Activated naive CD8-positive, alpha-beta T cell treated with anti-CD3 and anti-CD28 coated beads, Interleukin-2, amount 50 U/mL, for 16 hours (primary cell): ENCODE data around the gene LCE6A.
A peak's percentile ranks its signal among the peaks of the same experiment; 100 is the strongest.

Experiments
- DNase-seq: peaks from one replicate; pipeline ENCODE4 v3.0.0-alpha.2; 2020; ENCODE audit warnings: low read depth, low spot score

Gene LCE6A, protein sequence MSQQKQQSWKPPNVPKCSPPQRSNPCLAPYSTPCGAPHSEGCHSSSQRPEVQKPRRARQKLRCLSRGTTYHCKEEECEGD

GRCh38 chr1:152842556-152842955, at the start of gene LCE6A:
Gene LCE6A (plus strand): TSS chr1:152842856. CDS start chr1:152843521, 665 bp downstream.
- no peak for DNase-seq

GRCh38 chr1:152795686-152796085, 47.0 kb upstream of the LCE6A start:
- DNase-seq, result no peak

- no peak for DNase-seq
These were observed 46.2 kb upstream of the LCE6A start, which contains the start of gene LCE1D for GRCh38 chr1:152796421-152796820. Gene LCE1D (plus strand): TSS chr1:152796721. CDS start chr1:152797795, 1,074 bp downstream.

DNA sequence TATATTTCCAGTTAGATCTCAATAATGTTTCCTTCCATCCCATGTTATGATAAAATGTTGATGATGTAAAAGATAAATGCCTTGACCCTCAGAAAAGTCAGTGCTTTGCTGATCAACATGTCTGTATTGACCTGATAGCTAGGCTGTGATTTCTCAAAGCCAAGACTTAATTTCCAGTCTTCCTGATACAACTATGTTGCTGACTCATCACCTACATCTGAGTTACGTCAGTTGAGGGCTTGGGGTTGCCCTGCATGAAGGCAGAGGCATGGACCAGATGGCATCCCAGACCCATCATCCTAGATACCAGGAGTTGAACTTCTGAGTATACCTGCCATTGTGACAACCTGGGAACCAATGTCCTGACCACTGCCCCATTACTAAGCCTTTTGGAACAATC, 41.3 kb upstream of the LCE6A start:
- DNase-seq, result no peak

DNA sequence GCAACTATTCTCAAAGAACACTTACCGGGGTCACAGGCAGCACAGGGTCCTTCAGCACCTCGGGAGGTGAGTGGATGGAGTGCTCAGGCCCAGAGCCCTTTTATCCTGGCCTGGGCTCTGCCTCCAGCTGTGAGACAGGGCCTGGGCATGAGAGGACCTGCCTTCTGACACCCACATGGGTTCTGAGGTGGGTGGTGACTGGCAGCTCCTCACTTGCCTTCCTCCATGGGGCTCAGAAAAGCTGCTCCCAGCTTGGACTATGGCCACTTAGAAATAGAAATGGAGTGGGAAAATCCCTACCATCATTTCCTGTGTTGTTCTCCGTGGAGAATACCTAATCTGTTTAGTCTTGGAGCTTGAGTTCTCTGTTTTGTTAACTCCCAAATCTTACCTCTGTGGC, 36.1 kb upstream of the LCE6A start, which contains the start of gene LCE1C:
LCE1C (minus strand) TSS at position 76 of the 400 bp plus-strand sequence. CDS start 1,173 bp downstream, outside the sequence.
- DNase-seq, result no peak

- no peak for DNase-seq
These were observed 31.6 kb upstream of the LCE6A start for GRCh38 chr1:152811050-152811449.

DNA sequence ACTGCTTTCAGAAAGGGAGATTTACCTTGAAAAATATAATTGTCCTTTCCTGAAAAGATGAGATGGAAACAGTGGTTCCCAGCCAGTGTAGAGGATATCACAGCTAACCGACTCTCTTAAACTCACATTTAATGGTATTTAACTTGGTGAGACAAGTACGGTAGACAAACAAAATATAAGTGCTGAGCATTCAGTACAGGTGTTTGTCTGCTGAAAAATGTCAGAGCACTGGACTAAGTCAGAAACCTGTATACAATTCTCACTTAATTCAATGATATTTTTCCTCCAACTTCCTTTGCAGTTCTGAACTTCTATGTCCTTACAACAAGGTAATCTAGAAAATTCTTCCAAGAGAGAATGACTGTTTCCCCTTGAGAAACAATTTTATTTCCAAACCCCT, 31.0 kb upstream of the LCE6A start, which contains the start of gene LCE1B:
LCE1B (plus strand) TSS at position 301 of the 400 bp plus-strand sequence. CDS start 476 bp downstream, outside the sequence.
- no peak for DNase-seq

DNA sequence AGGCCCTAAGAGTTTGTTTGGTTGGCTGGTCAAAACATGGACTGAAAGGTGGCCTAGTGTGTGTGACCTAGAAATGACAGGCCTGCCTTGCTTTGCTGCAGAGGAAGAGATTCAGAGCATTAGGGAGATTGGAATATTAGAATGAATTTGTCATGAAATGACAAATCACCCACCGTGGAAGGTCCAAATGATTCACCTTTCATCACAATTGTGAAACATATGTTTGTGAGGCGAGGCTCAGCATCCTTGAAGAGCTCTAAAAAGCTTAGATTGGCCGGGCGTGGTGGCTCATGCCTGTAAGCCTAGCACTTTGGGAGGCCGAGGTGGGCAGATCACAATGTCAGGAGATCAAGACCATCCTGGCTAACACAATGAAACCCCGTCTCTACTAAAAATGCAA, 25.3 kb upstream of the LCE6A start:
- no peak for DNase-seq

DNA sequence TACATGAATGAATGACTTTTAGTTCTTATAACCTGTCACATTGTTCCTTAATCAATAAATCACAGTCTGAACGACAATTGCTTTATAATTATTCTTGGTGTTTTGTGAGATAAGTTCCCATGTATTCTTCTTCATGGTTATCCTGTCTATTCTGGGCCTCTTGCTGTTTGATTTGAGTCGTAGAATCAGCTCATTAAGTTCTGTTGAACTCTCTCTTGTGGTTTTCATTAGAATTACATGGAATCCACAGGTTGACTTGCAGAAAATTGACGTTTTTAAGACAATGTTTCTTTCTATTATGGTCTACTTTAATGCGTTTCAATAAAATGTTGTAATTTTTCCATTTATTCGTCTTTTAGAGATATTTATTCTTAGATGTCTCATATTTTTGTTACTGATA, 19.4 kb upstream of the LCE6A start:
- no peak for DNase-seq

GRCh38 chr1:152824964-152825363, 17.7 kb upstream of the LCE6A start:
- no peak for DNase-seq

- no peak for DNase-seq
These were observed 15.5 kb upstream of the LCE6A start, which contains the start of gene LCE1A for GRCh38 chr1:152827173-152827572. Gene LCE1A (plus strand): TSS chr1:152827473. CDS start chr1:152827473, 0 bp downstream.

DNA sequence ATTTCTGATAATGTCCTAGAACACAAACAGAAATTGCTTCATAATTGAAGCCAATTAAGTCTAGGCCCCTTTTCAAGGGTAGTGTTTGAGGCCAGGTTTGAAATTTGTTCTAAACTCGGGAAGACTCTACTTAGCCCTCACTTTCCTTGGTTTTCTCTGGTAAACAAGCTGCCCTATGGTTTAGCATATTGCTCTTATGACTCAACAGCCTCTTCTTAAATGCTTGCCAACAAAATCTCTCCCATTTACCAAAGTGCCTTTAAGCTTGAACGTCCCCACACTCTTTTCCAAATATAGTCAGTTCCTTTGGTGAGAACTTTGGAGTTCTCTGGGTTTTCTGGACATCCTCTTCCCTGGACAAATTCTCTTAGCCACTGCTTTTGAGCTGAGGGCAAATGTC, 5.8 kb upstream of the LCE6A start:
- DNase-seq, result no peak

GRCh38 chr1:152855661-152856060, 13.0 kb downstream of the LCE6A start:
- no peak for DNase-seq

- DNase-seq, result no peak
These were observed 15.4 kb downstream of the LCE6A start for GRCh38 chr1:152858062-152858461.

GRCh38 chr1:152859696-152860095, 17.0 kb downstream of the LCE6A start, which contains the start of gene LCE7A:
Gene LCE7A (plus strand): TSS chr1:152859996. CDS start chr1:152860698, 702 bp downstream.
- DNase-seq, result no peak

GRCh38 chr1:152860129-152860528, 17.5 kb downstream of the LCE6A start:
- no peak for DNase-seq

DNA sequence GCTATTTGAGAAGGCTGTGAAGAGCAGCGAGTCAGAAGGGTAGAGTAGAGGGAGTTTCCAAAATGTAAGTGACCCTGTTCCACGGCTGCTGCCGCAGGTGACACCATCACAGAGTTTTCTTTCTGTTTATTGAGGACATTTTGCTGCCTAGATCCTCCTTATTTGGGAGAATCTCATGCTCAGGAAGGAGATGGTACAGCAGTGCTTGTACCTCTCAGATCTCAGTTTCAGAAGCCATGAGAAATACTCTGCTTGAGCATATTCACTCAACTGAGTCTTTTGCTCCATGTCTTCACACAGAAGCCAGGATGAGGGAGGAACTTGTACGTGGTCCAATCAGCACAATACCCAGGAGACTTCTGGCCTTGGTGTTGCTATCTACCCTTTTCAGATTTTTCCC, 18.7 kb downstream of the LCE6A start:
- no peak for DNase-seq

GRCh38 chr1:152864443-152864842, 21.8 kb downstream of the LCE6A start:
- no peak for DNase-seq

GRCh38 chr1:152866321-152866720, 23.7 kb downstream of the LCE6A start:
- DNase-seq, result no peak

DNA sequence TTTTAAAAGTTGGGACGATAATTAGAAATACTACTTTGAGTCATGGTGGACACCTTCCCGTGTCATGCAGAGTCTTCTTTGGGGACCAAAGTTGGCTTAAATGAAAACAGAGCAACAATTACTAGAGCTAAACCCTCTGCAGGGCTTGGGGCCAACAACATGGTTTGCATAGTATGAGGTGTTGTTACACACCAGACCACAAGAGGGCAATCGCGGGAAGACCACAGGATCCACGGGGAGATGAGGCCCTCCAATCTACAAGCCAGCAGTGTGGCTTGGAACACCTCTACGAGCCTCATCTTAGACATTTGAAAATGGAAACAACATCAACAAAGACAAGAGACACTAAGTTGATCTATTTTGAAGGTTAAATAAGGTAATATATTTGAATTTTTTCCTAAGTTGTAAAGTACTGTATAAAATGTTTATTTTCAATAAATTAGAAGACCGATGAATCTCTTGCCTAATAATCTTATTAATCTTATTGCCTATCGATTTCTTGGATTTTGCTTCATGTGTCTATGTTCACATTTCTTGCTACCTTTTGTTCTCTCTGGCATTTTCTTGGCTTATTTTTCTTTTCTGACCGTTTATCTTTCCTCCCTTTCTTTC, 27.3 kb downstream of the LCE6A start:
- DNase-seq, result peak; percentile 18

- no peak for DNase-seq
These were observed 28.4 kb downstream of the LCE6A start for GRCh38 chr1:152870831-152871730.

DNA sequence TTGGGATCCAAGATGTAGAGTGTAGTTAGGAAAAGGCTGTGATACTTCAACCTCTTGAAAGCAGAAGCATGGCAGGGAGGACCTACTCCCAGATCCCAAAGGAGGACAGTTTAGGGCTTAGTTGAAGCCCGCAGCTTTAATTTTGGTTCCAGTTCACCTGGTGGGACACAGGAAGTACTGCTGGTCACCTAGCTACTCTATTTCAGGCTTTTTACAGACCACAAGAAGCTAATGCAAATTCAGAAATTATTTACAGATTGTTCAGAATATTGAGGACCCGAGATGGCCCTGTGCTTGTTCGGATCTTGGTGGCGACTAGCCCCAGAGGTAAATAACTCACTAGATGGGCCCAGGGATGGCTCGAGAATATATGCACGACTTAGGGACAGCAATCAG, 29.1 kb downstream of the LCE6A start:
- no peak for DNase-seq
